B cell (primary cell): ENCODE data around the gene ARRDC1. TPM values are rescaled to one million over a fixed set of nuclear protein-coding genes. Genes with fewer than 3 reads are reported as not detected.
"Not testable (repeated sequence)": the region's sequence is repeated elsewhere in the genome, so short reads cannot be mapped to it uniquely, and the experiment has no call there.

Experiments used
- ATAC-seq: fragments of 200-7000 bp; cut with Tn5 transposase; one replicate; pipeline ENCODE4 v1.10.0; 2021; ENCODE audit warnings: low read depth, mild to moderate bottlenecking, moderate number of reproducible peaks, moderate library complexity
- CTCF ChIA-PET: fragments of 350-600 bp; sonication (Branson Sonifier 250); formaldehyde crosslinking; loops from one replicate; lab custom pipeline; 2021; ENCODE audit warnings: antibody characterized with exemption, inconsistent platforms; lab: Charles Lee
- POLR2A ChIA-PET: fragments of 350-600 bp; sonication (Branson Sonifier 250); formaldehyde crosslinking; loops from one replicate; lab custom pipeline; 2021; ENCODE audit warnings: antibody characterized with exemption; lab: Charles Lee
- DNase-seq: peaks from one replicate; pipeline ENCODE4 v3.0.0; 2013
- H2AFZ ChIP-seq: 2 replicates; pipeline ENCODE4 v1.6.1; 2012; ENCODE audit warnings: mild to moderate bottlenecking, low read depth, low read length; ENCODE audit not compliant: insufficient read depth, poor library complexity, severe bottlenecking
- H3K27ac ChIP-seq, 2 donors: 1 replicate in 1 of 2; 2 replicates in 1 of 2; pipeline ENCODE4 v1.5.1; 2012 to 2013; ENCODE audit warnings: low read length in 2 of 2, mild to moderate bottlenecking in 2 of 2, moderate library complexity in 1 of 2
- H3K27me3 ChIP-seq, 4 experiments: fragments of 200-600 bp in 1 of 4; sonication (generic) in 1 of 4; replicated peaks in 1 of 4; 1 replicate in 2 of 4; 2 replicates in 2 of 4; pipeline versions ENCODE4 v1.6.1 to v1.7.0; 2013 to 2016; ENCODE audit warnings: low read length in 3 of 4, mild to moderate bottlenecking in 2 of 4, mixed read lengths in 1 of 4, moderate library complexity in 1 of 4; ENCODE audit not compliant: insufficient read depth in 4 of 4, control insufficient read depth in 3 of 4; ENCODE audit errors: control extremely low read depth in 1 of 4
- H3K36me3 ChIP-seq, 2 experiments: replicated peaks in 1 of 2; 1 replicate in 1 of 2; 2 replicates in 1 of 2; pipeline versions ENCODE4 v1.6.1 to v1.7.1; 2013; ENCODE audit warnings: low read length in 1 of 2; ENCODE audit not compliant: insufficient read depth in 2 of 2, control insufficient read depth in 1 of 2; ENCODE audit errors: control extremely low read depth in 1 of 2, extremely low read depth in 1 of 2
- H3K4me1 ChIP-seq, 2 donors: fragments of 200-600 bp in 1 of 2; sonication (generic) in 1 of 2; 1 replicate in 1 of 2; 2 replicates in 1 of 2; pipeline versions ENCODE4 v1.5.1 to v1.6.1; 2013 to 2017; ENCODE audit warnings: low read length in 2 of 2; ENCODE audit not compliant: control insufficient read depth in 2 of 2, insufficient read depth in 2 of 2
- H3K4me2 ChIP-seq: replicated peaks from 2 replicates; pipeline ENCODE3; 2012; ENCODE audit warnings: mild to moderate bottlenecking, low read depth, low read length; ENCODE audit not compliant: poor library complexity, severe bottlenecking
- H3K4me3 ChIP-seq, 5 experiments: fragments of 200-600 bp in 1 of 5; sonication (generic) in 1 of 5; 1 replicate in 3 of 5; 2 replicates in 2 of 5; pipeline versions ENCODE4 v1.5.1 to v1.7.0; 2011 to 2016; ENCODE audit warnings: low read length in 4 of 5, mild to moderate bottlenecking in 4 of 5, low read depth in 2 of 5, control low read depth in 1 of 5, moderate library complexity in 1 of 5; ENCODE audit not compliant: insufficient read depth in 1 of 5; ENCODE audit errors: control extremely low read depth in 1 of 5, extremely low read depth in 1 of 5
- H3K79me2 ChIP-seq: fragments of 200-600 bp; sonication (generic); one replicate; pipeline ENCODE4 v1.6.0; 2016; ENCODE audit warnings: low read length; ENCODE audit not compliant: control insufficient read depth, insufficient read depth
- H3K9ac ChIP-seq: fragments of 200-600 bp; sonication (generic); 2 replicates; pipeline ENCODE4 v1.6.1; 2017; ENCODE audit warnings: mild to moderate bottlenecking, low read length, moderate library complexity
- H3K9me3 ChIP-seq, 3 donors: one replicate each; pipeline versions ENCODE4 v1.6.1 to v1.7.1; 2013; ENCODE audit warnings: low read length in 2 of 3; ENCODE audit not compliant: control insufficient read depth in 2 of 3, insufficient read depth in 1 of 3; ENCODE audit errors: control extremely low read depth in 1 of 3
- H4K20me1 ChIP-seq: 2 replicates; pipeline ENCODE4 v1.6.0; 2012; ENCODE audit warnings: mild to moderate bottlenecking, low read length; ENCODE audit not compliant: insufficient read depth, control insufficient read depth, poor library complexity, severe bottlenecking
- H3K27ac Mint-ChIP-seq: one replicate; pipeline ENCODE4 v1.8.0; 2021; ENCODE audit warnings: mixed read lengths
- H3K27me3 Mint-ChIP-seq: one replicate; pipeline ENCODE4 v1.8.0; 2021; ENCODE audit warnings: mixed read lengths
- H3K4me1 Mint-ChIP-seq: one replicate; pipeline ENCODE4 v1.8.0; 2021; ENCODE audit warnings: mixed read lengths
- H3K4me3 Mint-ChIP-seq: one replicate; pipeline ENCODE4 v1.8.0; 2021; ENCODE audit warnings: mixed read lengths
- H3K9me3 Mint-ChIP-seq: one replicate; pipeline ENCODE4 v1.8.0; 2022; ENCODE audit warnings: mixed read lengths; ENCODE audit not compliant: insufficient read depth
- CTCF ChIP-seq: fragments of 200-600 bp; IDR thresholded peaks from one replicate; pipeline ENCODE4 v1.8.0; 2022; ENCODE audit warnings: antibody characterized with exemption, mild to moderate bottlenecking
- EZH2 ChIP-seq: IDR thresholded peaks from 2 replicates; pipeline ENCODE4 v1.6.1; 2012; ENCODE audit warnings: borderline replicate concordance, low read depth, mild to moderate bottlenecking, moderate library complexity, low read length; ENCODE audit not compliant: insufficient read depth, poor library complexity, severe bottlenecking
- WGBS: methylation state at CpG from one replicate; pipeline ENCODE4 v1.1.5; 2013; ENCODE audit warnings: missing lambda C conversion rate; ENCODE audit not compliant: insufficient coverage; 5-methylcytosine and 5-hydroxymethylcytosine counted together
- intact Hi-C: fragments of 100-400 bp; cut with micrococcal nuclease; formaldehyde crosslinking; loops from one replicate; pipeline ENCODE4 v1.10.0; 2022
- polyA plus RNA-seq: library from polyadenylated mRNA; depleted of rRNA; stranded (reverse); fragments of >200 nt; gene quantifications from 2 replicates; pipeline ENCODE4 v1.2.3, GENCODE V29; 2012
- total RNA-seq, 2 donors: library from RNA; stranded (reverse); fragments of 120-200 nt in 1 of 2; gene quantifications; 1 replicate in 1 of 2; 2 replicates in 1 of 2; pipeline versions ENCODE4 v1.2.3 to v1.2.4, GENCODE V29; 2013 to 2022

Gene ARRDC1
- total and polyA plus RNA-seq, 2 donors (not counting 1 experiment from before 2014, with no cell fraction given) = 89.2 to 227 TPM

DNA sequence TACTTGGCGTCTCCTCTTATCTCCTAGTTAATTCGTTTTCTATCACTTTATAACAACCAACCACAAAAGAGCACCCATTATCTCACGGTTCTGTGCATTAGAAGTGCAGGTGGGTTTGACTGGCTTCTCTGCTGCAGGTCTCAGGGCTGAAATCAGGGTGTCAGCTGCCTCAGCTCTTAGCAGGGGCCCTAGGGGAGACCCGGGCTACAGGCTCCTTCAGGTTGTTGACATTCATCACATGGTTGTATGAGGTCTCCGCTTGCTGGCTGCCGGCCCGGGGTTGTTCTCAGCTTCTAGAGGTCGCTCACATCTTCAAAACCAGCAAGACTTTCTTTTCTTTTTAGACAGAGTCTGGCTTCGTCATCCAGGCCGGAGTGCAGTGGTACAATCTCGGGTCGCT is 12.3 kb upstream of the ARRDC1 start:
- no peaks in the 10 kb centered on the region for H3K27me3 ChIP-seq
- no peaks in the 10 kb centered on the region for H3K9me3 Mint-ChIP-seq
- no peaks in the 10 kb centered on the region for H3K27me3 Mint-ChIP-seq
- peaks cover 5% of the 10 kb centered on the region for H4K20me1 ChIP-seq
- no peaks in the 10 kb centered on the region for H3K9me3 ChIP-seq
- no peak overlapping the region for H3K9ac ChIP-seq
- no peak overlapping the region for H3K27ac ChIP-seq
- TF ChIP-seq CTCF (no peak), EZH2 (no peak)
- intact Hi-C loops = no loop called here
- H3K4me3 ChIP-seq = no peak overlapping the region
- 97% methylated on average over 10 of the region's 12 CpGs for WGBS
- peaks cover 9% of the 10 kb centered on the region for H3K4me1 Mint-ChIP-seq
- no peak overlapping the region for H2AFZ ChIP-seq
- ChIA-PET POLR2A (no interaction called here), CTCF (no interaction called here)
- DNase-seq (no peak), ATAC-seq (no peak)
- peaks cover 9 to 15% of the 10 kb centered on the region in 2 donors for H3K4me1 ChIP-seq
- no peak overlapping the region for H3K4me2 ChIP-seq
- no peak overlapping the region for H3K27ac Mint-ChIP-seq
- no peak overlapping the region for H3K4me3 Mint-ChIP-seq
- H3K36me3 ChIP-seq = no peaks in the 10 kb centered on the region
- peaks cover 10% of the 10 kb centered on the region for H3K79me2 ChIP-seq

- H3K4me2 ChIP-seq, H3K27me3 ChIP-seq, H3K9me3 Mint-ChIP-seq, H3K4me1 ChIP-seq, H3K4me3 Mint-ChIP-seq, H3K27ac ChIP-seq, H3K27me3 Mint-ChIP-seq, H3K27ac Mint-ChIP-seq, H3K36me3 ChIP-seq, H3K9ac ChIP-seq, intact Hi-C loops, H3K4me3 ChIP-seq, H3K79me2 ChIP-seq, ATAC-seq, POLR2A ChIA-PET, DNase-seq, H2AFZ ChIP-seq, H3K9me3 ChIP-seq, H3K4me1 Mint-ChIP-seq, H4K20me1 ChIP-seq: not testable (repeated sequence)
- WGBS = 100% methylated on average over 1 of the region's 7 CpGs
- CTCF ChIA-PET = interaction anchor here (0.7 kb wide), 1 partner anchor 23 kb away, joined by 4 read pairs; no protein-coding TSS in a partner anchor
These were observed 8.9 kb upstream of the ARRDC1 start for GRCh38 chr9:137596577-137596976.
